ENCODE measurements around the gene PIP5K1C. TPM values are rescaled to one million over a fixed set of nuclear protein-coding genes. Genes with fewer than 3 reads are reported as not detected.
A peak's percentile ranks its signal among the peaks of the same experiment; 100 is the strongest.

Gene PIP5K1C
- total and polyA plus RNA-seq, 10 of the 15 experiments (the other 5 are each of a cell fraction or from before 2014, with no cell fraction given): 0.39 to 19.6 (median 5.3) TPM

- TF ChIP-seq ZZZ3 (IDR thresholded peaks at IDR 0.05; ENCODE audit: control insufficient read depth, insufficient read length, low read depth) (no peak), DPF2 (IDR thresholded peaks at IDR 0.05) (peak; percentile 64; the same call in 1 of the 2 replicates), USF1 (IDR thresholded peaks at IDR 0.05; ENCODE audit: borderline replicate concordance, extremely low read length, insufficient read depth, low read depth, low read length) (peak; percentile 36), YY1 (IDR thresholded peaks at IDR 0.05; ENCODE audit: low read depth, low read length) (0 out of 2 replicates have a peak, but pooled peaks have one; percentile 18)
Measured at GRCh38 chr19:3604987-3605343, 95.3 kb downstream of the PIP5K1C start (continued).

GRCh38 chr19:3604227-3604986 lies 95.9 kb downstream of the PIP5K1C start:
- CTCF ChIA-PET: interaction anchor here (1.5 kb wide), 2 partner anchors 17 to 59 kb away, joined by 3 to 4 read pairs; no protein-coding TSS in a partner anchor
- ATAC-seq (peak; percentile 58), DNase-seq (ENCODE audit: low read depth, low spot score) (no peak), FAIRE-seq (no peak)
- H4K20me1 ChIP-seq (ENCODE audit: control insufficient read depth, insufficient read depth): no peaks in the 10 kb centered on the region
- H3K4me1 ChIP-seq (ENCODE audit: control insufficient read depth, insufficient read depth, low read length): peaks cover 12% of the 10 kb centered on the region
- no peak overlapping the region for H3K9ac ChIP-seq (ENCODE audit: control insufficient read depth, insufficient read depth, low read length)
- no peak overlapping the region for H3K27ac ChIP-seq (ENCODE audit: control insufficient read depth, insufficient read depth)
- H3K27me3 ChIP-seq (replicated peaks in 1 of 2; ENCODE audit: control insufficient read depth in 2 of 2, insufficient read depth in 2 of 2, low read length in 1 of 2): no peaks in the 10 kb centered on the region
- H3K36me3 ChIP-seq (ENCODE audit: control insufficient read depth in 2 of 2, insufficient read depth in 2 of 2, low read length in 1 of 2): no peaks in the 10 kb centered on the region
- SMC1A ChIA-PET (ENCODE audit: uncharacterized antibody, unreplicated experiment): no interaction called here
- H2AFZ ChIP-seq (ENCODE audit: control insufficient read depth, low read depth, low read length): peak overlapping the region; percentile 0
- no peak overlapping the region for H3K4me3 ChIP-seq
- no peaks in the 10 kb centered on the region for H3K79me2 ChIP-seq (ENCODE audit: control insufficient read depth, insufficient read depth, low read length)
- RAD21 ChIA-PET (ENCODE audit: unreplicated experiment): interaction anchor here (0.9 to 1.4 kb wide), 2 partner anchors 50 to 58 kb away, joined by 3 read pairs; no protein-coding TSS in a partner anchor
- 59% methylated on average over 22 of the region's 27 CpGs for WGBS (ENCODE audit: insufficient coverage, insufficient replicate concordance, low lambda C conversion rate, missing lambda C conversion rate)
- H3K9me3 ChIP-seq (replicated peaks; ENCODE audit: control insufficient read depth, insufficient read depth, low read length): no peaks in the 10 kb centered on the region
- no peak for TF ChIP-seq NFIC (IDR thresholded peaks at IDR 0.05; ENCODE audit: low read depth, low read length)
- 0 out of 2 replicates have a peak, but pooled peaks have one; percentile 23 for TF ChIP-seq SMARCA5 (IDR thresholded peaks at IDR 0.05)
- POLR2A ChIA-PET: interaction anchor here (1.3 kb wide), 1 partner anchor 14 kb away, joined by 3 read pairs; no protein-coding TSS in a partner anchor
- BruUV-seq (replicated peaks): no TSS peak
- H3K4me2 ChIP-seq (ENCODE audit: control insufficient read depth, insufficient read depth): no peak overlapping the region
- in situ Hi-C loops (cut with MboI): no loop called here
- intact Hi-C loops (cut with micrococcal nuclease; ENCODE audit: unreplicated experiment): no loop called here
